ENCODE measurements around the gene PSD4. TPM values are rescaled to one million over a fixed set of nuclear protein-coding genes. Genes with fewer than 3 reads are reported as not detected.
A peak's percentile ranks its signal among the peaks of the same experiment; 100 is the strongest.

Gene PSD4
- polyA plus RNA-seq, 2 of the 4 experiments (the other 2 are of a cell fraction): 5.4 to 21.6 TPM

- peak; percentile 51 for TF ChIP-seq MAX (IDR thresholded peaks at IDR 0.05)
- TF ChIP-seq NR3C1 (IDR thresholded peaks at IDR 0.05): no peak
- TF ChIP-seq PBX3 (IDR thresholded peaks at IDR 0.05): no peak
- TF ChIP-seq HDAC2 (IDR thresholded peaks at IDR 0.05): no peak
- no peak for TF ChIP-seq FOSL2 (IDR thresholded peaks at IDR 0.05)
- no peak for TF ChIP-seq FOSL2 (CRISPR knock-in tag; IDR thresholded peaks at IDR 0.05)
- no peak for TF ChIP-seq CHD2 (IDR thresholded peaks at IDR 0.05; ENCODE audit: low read length, partially characterized antibody)
These were observed 75.4 kb downstream of the PSD4 start (continued) for GRCh38 chr2:113248997-113249770.

GRCh38 chr2:113251118-113251517 lies 77.3 kb downstream of the PSD4 start:
- 76% methylated on average over 7 of the region's 7 CpGs for WGBS (ENCODE audit: missing lambda C conversion rate)
- DNase-seq (ENCODE audit: low read depth in 1 of 2, low spot score in 1 of 2) (no peak), FAIRE-seq (no peak), ATAC-seq (no peak)
- TF ChIP-seq, protein P1, sequence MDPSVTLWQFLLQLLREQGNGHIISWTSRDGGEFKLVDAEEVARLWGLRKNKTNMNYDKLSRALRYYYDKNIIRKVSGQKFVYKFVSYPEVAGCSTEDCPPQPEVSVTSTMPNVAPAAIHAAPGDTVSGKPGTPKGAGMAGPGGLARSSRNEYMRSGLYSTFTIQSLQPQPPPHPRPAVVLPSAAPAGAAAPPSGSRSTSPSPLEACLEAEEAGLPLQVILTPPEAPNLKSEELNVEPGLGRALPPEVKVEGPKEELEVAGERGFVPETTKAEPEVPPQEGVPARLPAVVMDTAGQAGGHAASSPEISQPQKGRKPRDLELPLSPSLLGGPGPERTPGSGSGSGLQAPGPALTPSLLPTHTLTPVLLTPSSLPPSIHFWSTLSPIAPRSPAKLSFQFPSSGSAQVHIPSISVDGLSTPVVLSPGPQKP (IDR thresholded peaks at IDR 0.05; ENCODE audit: low read depth, low read length): no peak
- no peak for TF ChIP-seq CHD2 (IDR thresholded peaks at IDR 0.05; ENCODE audit: low read length, partially characterized antibody)
- TF ChIP-seq HEYL (CRISPR knock-in tag; IDR thresholded peaks at IDR 0.05): no peak
- no peak for TF ChIP-seq HOXA7 (CRISPR knock-in tag; IDR thresholded peaks at IDR 0.05)
- TF ChIP-seq ZSCAN20 (CRISPR knock-in tag; IDR thresholded peaks at IDR 0.05): no peak
- no peak for TF ChIP-seq KDM1A (IDR thresholded peaks at IDR 0.05; ENCODE audit: low read depth)
- no peak for TF ChIP-seq JUNB (IDR thresholded peaks at IDR 0.05)
- TF ChIP-seq NPAS2 (CRISPR knock-in tag; IDR thresholded peaks at IDR 0.05; ENCODE audit: borderline replicate concordance): no peak
- no peak for TF ChIP-seq EHMT2 (IDR thresholded peaks at IDR 0.05; ENCODE audit: low read depth)
- Histone ChIP-seq H3K4me2 (no peak overlapping the region), H3K9me3 (peaks cover 8% of the 10 kb centered on the region), H3K27ac (peak overlapping the region; percentile 97 to 98), H3K4me1 (peaks cover 17% of the 10 kb centered on the region), H3K4me3 (no peak overlapping the region)
- CTCF ChIA-PET: interaction anchor here (1.3 to 3.7 kb wide), 6 partner anchors 22 to 120 kb away, joined by 3 to 30 read pairs (median 5); no protein-coding TSS in a partner anchor
- POLR2A ChIA-PET: no interaction called here

GRCh38 chr2:113252047-113252590 lies 78.3 kb downstream of the PSD4 start:
- H3K4me1 ChIP-seq: peaks cover 17% of the 10 kb centered on the region
- H3K4me2 ChIP-seq: no peak overlapping the region
- H3K4me3 ChIP-seq: no peak overlapping the region
- FAIRE-seq (no peak), DNase-seq (ENCODE audit: low read depth in 1 of 2, low spot score in 1 of 2) (no peak), ATAC-seq (no peak)
- peaks cover 8% of the 10 kb centered on the region for H3K9me3 ChIP-seq
- no peak for TF ChIP-seq HDAC2 (IDR thresholded peaks at IDR 0.05)
- no peak for TF ChIP-seq ZNF302 (CRISPR knock-in tag; IDR thresholded peaks at IDR 0.05)
- no peak for TF ChIP-seq ZC3H11A (IDR thresholded peaks at IDR 0.05)
- TF ChIP-seq MAFK (IDR thresholded peaks at IDR 0.05; ENCODE audit: partially characterized antibody): no peak
- no peak for TF ChIP-seq MYC (IDR thresholded peaks at IDR 0.05; ENCODE audit: borderline replicate concordance, low read length)
- TF ChIP-seq EHMT2 (IDR thresholded peaks at IDR 0.05; ENCODE audit: low read depth): no peak
- no peak for TF ChIP-seq ZSCAN20 (CRISPR knock-in tag; IDR thresholded peaks at IDR 0.05)
- TF ChIP-seq POLR2A (IDR thresholded peaks at IDR 0.05; ENCODE audit: low read length): no peak
- no peak for TF ChIP-seq TFCP2L1 (CRISPR knock-in tag; IDR thresholded peaks at IDR 0.05)
- CTCF ChIA-PET: interaction anchor here (1.0 to 7.1 kb wide), 9 partner anchors 10 to 138 kb away, joined by 3 to 31 read pairs (median 6); no protein-coding TSS in a partner anchor
- POLR2A ChIA-PET: no interaction called here
- WGBS (ENCODE audit: missing lambda C conversion rate): 88% methylated on average over 3 of the region's 3 CpGs
- H3K27ac ChIP-seq: peak overlapping the region; percentile 97 to 98; a peak in 4 of 6 replicates

All from A549 (cell line).